Lower leg skin (tissue), 3 donors: ENCODE data around the gene NLGN4X.

Experiments used
- POLR2A ChIP-seq, 2 donors: fragments of 450-650 bp; IDR thresholded peaks; one replicate each; pipeline ENCODE4 v1.6.1; 2016 to 2017; ENCODE audit warnings: antibody characterized with exemption in 2 of 2, mild to moderate bottlenecking in 1 of 2, moderate library complexity in 1 of 2
- TF ChIP-seq, protein P1 (sequence below), 3 donors: fragments of 450-650 bp; IDR thresholded peaks; one replicate each; pipeline ENCODE4 v1.5.1; 2016; ENCODE audit warnings: antibody characterized with exemption in 3 of 3, mild to moderate bottlenecking in 3 of 3, moderate library complexity in 2 of 3

DNA sequence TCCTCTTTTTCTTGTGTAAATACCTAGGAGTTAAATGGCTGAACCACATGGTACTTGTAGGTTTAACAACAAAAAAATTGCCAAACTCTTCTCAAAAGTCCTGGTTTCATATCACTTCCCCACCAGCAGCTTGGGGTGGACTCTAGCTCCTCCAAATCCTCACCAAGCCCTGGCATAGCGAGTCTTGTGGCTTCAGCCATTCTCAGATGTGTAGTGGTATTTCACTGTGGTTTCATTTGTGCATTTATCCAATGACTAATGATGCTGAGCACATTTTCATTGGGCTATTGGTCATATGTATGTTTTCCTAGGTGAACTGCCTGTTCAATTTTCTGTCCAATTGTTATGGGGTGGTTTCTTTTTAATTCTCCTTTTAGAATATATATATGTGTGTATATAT lies 249.3 kb downstream of the NLGN4X start:
- TF ChIP-seq, protein P1, sequence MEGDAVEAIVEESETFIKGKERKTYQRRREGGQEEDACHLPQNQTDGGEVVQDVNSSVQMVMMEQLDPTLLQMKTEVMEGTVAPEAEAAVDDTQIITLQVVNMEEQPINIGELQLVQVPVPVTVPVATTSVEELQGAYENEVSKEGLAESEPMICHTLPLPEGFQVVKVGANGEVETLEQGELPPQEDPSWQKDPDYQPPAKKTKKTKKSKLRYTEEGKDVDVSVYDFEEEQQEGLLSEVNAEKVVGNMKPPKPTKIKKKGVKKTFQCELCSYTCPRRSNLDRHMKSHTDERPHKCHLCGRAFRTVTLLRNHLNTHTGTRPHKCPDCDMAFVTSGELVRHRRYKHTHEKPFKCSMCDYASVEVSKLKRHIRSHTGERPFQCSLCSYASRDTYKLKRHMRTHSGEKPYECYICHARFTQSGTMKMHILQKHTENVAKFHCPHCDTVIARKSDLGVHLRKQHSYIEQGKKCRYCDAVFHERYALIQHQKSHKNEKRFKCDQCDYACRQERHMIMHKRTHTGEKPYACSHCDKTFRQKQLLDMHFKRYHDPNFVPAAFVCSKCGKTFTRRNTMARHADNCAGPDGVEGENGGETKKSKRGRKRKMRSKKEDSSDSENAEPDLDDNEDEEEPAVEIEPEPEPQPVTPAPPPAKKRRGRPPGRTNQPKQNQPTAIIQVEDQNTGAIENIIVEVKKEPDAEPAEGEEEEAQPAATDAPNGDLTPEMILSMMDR (IDR thresholded peaks at IDR 0.05), result no peak
- no peak for TF ChIP-seq POLR2A (IDR thresholded peaks at IDR 0.05)
